ENCODE data around the gene SLITRK4.
A peak's percentile ranks its signal among the peaks of the same experiment; 100 is the strongest.

GRCh38 chrX:143664302-143664701, 28.4 kb upstream of the SLITRK4 start:
- TF ChIP-seq, protein P1, sequence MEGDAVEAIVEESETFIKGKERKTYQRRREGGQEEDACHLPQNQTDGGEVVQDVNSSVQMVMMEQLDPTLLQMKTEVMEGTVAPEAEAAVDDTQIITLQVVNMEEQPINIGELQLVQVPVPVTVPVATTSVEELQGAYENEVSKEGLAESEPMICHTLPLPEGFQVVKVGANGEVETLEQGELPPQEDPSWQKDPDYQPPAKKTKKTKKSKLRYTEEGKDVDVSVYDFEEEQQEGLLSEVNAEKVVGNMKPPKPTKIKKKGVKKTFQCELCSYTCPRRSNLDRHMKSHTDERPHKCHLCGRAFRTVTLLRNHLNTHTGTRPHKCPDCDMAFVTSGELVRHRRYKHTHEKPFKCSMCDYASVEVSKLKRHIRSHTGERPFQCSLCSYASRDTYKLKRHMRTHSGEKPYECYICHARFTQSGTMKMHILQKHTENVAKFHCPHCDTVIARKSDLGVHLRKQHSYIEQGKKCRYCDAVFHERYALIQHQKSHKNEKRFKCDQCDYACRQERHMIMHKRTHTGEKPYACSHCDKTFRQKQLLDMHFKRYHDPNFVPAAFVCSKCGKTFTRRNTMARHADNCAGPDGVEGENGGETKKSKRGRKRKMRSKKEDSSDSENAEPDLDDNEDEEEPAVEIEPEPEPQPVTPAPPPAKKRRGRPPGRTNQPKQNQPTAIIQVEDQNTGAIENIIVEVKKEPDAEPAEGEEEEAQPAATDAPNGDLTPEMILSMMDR (IDR thresholded peaks at IDR 0.05), result peak in 3 of 6 experiments; percentile 6 to 53 (median 30)
- no peak for TF ChIP-seq POLR2AphosphoS5 (IDR thresholded peaks at IDR 0.05)
- TF ChIP-seq POLR2A (IDR thresholded peaks at IDR 0.05), result no peak
